B cell (primary cell): Measurements from ENCODE around the gene SLFN13.

ENCODE experiments used
- CTCF ChIP-seq: fragments of 200-600 bp; IDR thresholded peaks from one replicate; pipeline ENCODE4 v1.8.0; 2022; ENCODE audit warnings: antibody characterized with exemption, mild to moderate bottlenecking
- EZH2 ChIP-seq: IDR thresholded peaks from 2 replicates; pipeline ENCODE4 v1.6.1; 2012; ENCODE audit warnings: borderline replicate concordance, low read depth, mild to moderate bottlenecking, moderate library complexity, low read length; ENCODE audit not compliant: insufficient read depth, poor library complexity, severe bottlenecking

DNA sequence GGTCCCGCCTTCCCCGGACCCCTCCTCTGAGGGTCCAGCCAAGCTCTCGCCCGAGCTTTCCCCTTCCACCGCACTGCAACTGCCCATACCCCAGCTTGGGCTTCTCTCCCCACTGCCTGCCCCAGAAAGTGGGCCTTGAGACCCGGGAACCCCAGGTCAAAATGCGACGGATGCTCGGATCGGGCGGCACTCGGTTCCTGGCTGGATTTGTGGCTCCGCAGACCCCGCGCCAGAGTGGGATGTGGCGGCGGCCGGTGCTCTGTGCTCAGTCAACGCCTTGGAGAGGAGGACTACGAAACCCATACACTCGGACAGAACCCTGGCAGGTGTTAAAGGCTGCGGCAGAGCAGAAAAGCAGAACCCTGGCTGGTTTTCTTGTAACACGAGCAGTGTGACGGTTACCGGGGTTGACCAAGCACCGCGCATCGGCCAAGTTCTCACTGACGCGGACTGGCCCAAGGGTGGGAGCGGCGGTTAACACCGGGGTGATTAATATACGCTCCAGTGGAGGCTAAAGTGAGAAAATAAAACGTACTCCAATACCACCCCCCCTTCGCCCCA lies 885 bp upstream of the SLFN13 start:
- TF ChIP-seq CTCF (no peak), EZH2 (no peak)
